Stimulated activated CD8-positive, alpha-beta memory T cell treated with anti-CD3 and anti-CD28 coated beads, Interleukin-12 subunit alpha, Interleukin-12 subunit beta, amount 100 ng/mL, for 4 hours (primary cell): ENCODE data around the gene SMARCE1.
"Not testable (repeated sequence)": the region's sequence is repeated elsewhere in the genome, so short reads cannot be mapped to it uniquely, and the experiment has no call there.

ENCODE experiments used
- DNase-seq: peaks from one replicate; pipeline ENCODE4 v3.0.0-alpha.2; 2020; ENCODE audit warnings: low read depth

SMARCE1 gene

DNA sequence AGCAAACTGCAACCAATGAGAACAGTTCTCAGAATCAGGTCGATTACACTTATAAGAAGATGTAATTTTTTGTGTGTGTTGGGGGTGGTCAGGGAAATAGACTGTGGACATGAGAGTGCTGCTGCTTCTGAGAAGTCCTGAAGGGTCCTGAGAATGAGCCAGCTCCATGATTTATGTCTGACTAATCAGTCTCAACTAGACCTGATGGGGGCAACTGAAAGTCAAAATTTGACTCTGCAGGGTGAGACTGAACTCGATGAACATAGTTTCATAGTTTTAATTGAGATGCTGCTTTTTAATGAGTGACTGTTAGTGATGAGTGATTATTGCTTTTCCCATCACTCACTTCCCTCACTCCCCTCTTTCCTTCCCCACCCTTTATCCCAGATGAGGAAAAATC lies 37.3 kb downstream of the SMARCE1 start:
- DNase-seq, result no peak

GRCh38 chr17:40608061-40608581 lies 39.5 kb downstream of the SMARCE1 start:
- no peak for DNase-seq

GRCh38 chr17:40607641-40608040 lies 40.0 kb downstream of the SMARCE1 start:
- DNase-seq, result no peak

- DNase-seq, result no peak
Measured at GRCh38 chr17:40606548-40607353, 40.9 kb downstream of the SMARCE1 start.

DNA sequence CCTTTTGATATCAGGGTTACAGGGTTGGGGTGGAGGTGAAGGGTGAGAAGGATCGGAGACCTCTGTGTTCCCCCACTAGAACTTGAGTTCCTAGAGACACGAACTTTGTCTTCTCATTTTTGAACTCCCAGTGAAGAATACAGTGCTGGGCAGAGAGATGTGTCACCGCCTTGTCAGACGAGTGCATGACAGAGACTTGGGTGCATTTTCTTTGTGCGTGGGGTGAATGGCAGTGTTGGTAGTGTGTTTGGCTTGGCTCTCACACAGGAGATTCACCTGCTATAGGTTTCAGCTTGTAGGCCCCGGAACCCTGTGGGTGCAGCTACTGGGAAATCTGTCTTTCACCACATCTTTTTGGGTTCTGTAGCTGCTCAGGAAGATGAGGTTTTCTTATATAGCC lies 42.3 kb downstream of the SMARCE1 start:
- no peak for DNase-seq

- no peak for DNase-seq
Measured at GRCh38 chr17:40604327-40605080, 43.1 kb downstream of the SMARCE1 start.

DNA sequence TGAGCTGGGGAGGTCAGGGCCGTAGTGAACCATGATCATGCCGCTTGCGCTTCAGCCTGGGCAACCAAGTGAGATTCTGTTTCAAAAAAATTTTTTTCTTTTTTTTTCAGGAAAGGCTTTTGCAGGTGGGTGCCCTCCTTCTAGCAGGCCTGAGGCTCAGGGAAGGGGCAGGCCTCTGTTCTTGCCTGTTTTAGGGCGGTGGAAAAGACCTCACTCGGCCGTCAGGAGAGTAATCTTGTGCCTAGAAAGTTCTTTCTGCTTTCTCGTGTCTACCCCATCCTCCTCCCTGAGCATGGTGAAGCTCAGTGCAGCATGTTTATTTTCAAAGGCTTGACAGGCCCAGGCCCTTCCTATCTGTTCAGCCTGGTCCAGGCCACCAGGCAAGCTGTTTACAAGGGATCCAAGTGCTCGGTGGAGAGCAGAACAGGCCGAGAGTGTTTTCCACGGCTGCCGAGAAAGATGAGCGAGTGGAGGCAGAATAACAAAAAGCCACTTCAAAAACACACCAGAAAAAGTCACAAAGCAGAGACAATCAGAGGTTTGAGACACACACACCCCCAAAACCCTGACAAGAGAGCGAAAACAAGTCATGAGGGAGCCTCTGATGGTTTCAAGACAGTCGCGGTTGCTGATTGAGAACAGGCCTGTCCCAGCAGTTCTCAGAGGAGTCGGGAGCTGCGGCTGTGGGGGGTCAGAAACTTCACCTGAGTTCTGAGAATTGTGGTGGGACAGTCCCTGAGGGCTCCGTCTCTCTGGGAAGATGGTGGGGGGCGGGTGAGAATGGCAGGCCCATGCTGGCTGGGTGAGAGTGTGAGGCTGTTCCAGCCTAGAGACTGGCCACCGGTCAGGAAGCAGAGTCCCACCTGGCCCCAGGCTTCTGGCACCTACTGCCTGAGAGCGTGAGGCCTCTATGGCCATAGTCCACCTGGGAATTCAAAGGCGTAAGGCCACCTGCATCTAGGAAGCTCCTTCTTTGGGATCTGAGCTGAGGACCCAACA lies 44.9 kb downstream of the SMARCE1 start:
- DNase-seq, result no peak

DNA sequence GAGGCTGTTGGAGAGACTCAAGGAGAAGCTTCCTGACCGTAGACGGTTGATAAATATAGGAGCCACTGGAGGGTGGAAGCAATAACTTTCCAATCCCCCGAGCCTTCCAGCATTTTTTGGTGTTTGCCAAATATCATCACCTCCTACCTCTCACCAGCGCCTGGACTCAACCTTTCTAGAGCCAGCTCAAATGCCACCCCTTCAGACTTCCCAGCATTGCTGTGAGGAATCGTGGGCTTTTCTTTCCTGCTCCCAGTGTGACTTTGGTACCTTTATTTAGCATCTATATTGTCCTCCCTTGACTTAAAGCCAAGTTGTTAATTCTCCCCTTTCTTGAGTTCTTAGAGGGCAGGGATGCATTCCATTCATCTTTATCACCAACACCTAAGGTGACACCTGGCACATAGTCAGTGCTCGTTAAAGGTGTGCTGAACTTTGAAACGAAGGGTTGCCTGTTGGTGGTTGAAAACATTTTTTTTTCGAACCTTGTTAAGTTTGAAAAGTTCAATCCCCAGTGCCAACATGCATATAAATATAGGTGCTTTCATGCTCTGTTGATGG lies 47.1 kb downstream of the SMARCE1 start:
- DNase-seq, result no peak

- DNase-seq, result no peak
Measured at GRCh38 chr17:40599468-40599763, 48.2 kb downstream of the SMARCE1 start.

GRCh38 chr17:40598619-40599467 lies 48.8 kb downstream of the SMARCE1 start:
- DNase-seq, result peak; percentile 61

GRCh38 chr17:40598301-40598618 lies 49.4 kb downstream of the SMARCE1 start:
- no peak for DNase-seq

DNA sequence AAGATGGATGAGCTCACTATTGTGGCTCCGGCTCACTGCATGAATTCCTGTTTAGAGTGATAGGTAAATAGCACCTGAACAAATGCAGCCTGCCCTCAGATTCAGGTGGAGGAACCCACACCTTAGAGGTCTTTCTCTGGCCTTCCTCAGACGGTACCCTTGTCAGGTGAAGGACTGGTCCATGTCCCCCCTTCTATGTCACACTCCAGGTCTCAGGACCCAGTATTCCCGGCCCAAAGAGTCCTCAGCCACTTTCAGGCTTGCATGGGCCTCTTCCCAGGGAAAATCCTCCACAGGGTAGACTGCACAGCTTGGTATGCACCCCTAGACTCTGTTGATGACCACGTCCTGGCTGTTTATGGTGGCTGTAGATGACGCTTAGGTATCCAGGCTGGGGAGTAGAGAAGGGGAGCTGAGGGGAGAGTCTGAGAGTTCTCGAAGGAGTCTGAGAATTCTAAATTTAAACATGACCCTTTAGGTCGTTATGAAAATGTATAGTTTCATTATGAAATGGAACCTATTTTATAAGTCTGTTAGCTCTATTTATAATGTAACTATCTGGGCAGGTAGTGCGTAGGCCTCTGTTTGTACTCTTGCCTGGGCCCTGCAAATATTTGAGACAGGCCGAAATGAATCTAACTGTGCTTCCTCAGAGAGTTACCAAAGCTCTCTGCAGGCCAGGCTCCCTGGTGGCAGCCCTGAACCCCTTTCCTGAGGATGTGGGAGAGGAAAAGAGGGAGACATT lies 49.9 kb downstream of the SMARCE1 start:
- no peak for DNase-seq

DNA sequence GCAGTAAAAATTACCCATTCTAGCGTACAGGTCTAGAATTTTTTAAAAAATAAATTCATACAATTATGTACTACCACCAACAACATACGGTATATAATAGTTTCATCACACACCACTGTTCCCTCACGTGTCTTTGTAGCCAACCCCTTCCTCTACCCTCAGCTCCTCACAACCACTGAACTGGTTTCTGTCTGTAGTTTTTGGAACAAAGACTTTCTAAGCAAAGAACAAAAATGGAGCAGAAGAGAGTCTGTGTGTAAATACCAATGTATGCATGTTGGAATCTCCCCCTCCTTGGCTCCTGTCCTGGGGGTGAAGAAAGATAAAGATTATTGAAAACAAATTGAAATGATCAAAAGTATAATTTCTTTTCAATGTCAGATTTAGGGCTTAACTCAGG lies 50.5 kb downstream of the SMARCE1 start:
- DNase-seq, result no peak

DNA sequence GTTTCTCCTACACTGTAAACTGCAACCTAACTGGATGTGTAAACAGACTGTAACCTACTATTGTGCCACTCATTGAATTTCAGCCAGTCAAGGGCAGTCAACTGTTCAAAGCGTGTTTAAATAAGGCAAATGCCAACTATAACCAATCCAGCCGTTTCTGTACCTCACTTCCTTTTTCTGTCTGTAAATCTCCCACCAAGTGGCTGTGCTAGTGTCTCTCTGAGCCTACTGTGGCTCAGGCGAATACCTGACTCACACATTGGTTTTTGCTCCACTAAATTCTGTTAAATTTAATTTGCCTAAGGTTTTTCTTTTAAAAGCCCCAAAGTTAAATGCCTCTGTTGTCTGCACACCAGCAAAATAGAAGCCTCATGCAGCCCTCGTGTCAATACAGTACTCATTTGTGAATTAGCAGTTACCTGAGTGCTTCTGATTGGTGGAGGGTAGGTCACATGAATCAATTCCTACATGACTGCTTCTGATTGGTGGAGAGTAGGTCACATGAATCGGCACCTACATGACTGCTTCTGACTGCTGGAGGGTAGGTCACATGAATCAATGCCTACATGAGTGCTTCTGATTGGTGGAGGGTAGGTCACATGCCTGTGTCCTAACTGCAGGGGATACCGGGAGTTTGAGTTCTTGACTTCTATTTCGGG lies 51.2 kb downstream of the SMARCE1 start:
- DNase-seq, result no peak

DNA sequence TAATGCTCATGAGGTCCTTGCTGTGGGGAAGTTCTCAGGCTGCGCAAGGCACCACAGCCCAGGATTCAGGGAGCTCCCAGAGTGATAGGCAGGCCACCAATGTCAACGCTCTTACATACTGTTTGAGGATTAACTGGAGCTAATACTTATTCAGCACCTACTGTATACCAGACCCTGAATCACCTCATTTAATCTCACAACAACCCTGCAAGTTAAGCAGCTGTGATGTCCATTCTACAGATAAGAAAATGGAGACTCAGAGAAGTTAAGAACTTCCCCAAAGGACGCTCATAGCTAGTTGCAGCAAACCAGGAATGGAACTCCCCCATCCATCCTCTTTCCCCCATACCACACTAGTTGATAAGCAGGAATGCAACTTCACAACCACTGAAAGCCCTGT lies 56.9 kb downstream of the SMARCE1 start:
- DNase-seq, result no peak

GRCh38 chr17:40588552-40588951 lies 59.1 kb downstream of the SMARCE1 start:
- DNase-seq, result no peak

GRCh38 chr17:40586264-40586663 lies 61.4 kb downstream of the SMARCE1 start:
- not testable (repeated sequence) for DNase-seq

GRCh38 chr17:40584950-40585349 lies 62.7 kb downstream of the SMARCE1 start:
- DNase-seq, result not testable (repeated sequence)

- no peak for DNase-seq
Measured at GRCh38 chr17:40582328-40582901, 65.2 kb downstream of the SMARCE1 start.
